CD4-positive, alpha-beta T cell treated with Interleukin-17A for 4 hours (primary cell): ENCODE results near the gene RCOR1.

ENCODE experiments used
- DNase-seq: peaks from one replicate; pipeline ENCODE4 v3.0.0-alpha.2; 2020; ENCODE audit warnings: mixed read lengths

Gene RCOR1

DNA sequence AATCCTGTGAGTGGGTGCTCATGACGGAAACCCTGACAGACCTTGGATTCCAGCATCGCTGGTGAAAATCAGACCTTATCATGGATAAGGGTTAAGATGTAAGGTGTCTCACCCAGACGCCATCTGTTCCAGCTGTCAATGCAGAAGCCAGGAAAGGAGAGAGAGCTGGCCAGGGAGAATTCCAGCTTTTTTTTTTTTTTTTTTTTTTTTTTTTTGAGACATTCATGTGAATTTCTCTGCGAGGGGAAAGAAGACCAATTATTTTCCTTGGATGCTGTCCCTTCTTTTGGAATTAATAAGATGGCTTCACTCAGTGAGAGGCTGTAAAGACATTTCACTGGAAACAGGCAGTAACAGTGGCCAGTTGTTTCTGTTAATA, 186.6 kb downstream of the RCOR1 start:
- DNase-seq, result no peak

DNA sequence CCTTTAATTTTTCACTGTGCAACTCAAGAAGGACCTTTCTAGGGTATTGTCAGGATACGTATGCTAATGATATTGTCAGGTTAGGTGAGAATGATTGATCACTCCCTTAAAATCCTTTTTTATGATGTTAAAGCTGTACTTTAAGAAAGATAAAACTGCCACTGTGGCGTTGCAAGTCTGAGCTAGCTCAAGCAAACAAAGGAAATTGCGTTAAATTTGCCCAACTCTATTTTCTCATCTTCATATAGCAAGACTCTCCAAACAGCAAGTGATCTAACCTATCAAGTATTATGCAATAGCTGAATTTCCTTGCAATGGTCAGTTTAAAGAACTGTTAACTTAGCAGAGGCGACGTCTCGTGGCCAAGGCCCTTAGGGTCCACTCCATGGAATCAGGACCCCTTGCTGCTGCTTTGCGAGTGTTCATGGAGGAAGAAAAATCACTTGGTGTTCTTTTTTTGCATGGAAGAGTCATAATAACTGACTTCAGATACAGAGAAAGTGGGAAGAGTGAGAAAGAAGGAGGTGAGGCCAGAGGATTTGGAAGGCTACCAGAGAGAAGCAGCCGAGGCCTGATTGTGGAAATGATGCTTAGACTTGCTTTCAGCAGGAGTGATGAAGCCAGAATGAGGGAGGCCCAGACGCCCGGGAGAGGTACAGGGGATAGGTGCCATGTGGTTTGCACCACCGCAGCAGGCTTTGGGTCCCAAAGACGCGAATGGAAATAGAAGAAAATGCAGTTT, 187.3 kb downstream of the RCOR1 start:
- DNase-seq, result no peak
